GM19467 (cell line): ENCODE data around the gene MESD.

Source experiments
- ATAC-seq: cut with Tn5 transposase; IDR thresholded peaks from one replicate; pipeline ENCODE4 v1.9.1; 2021; ENCODE audit warnings: mild to moderate bottlenecking, moderate library complexity; ENCODE audit not compliant: unreplicated experiment

Gene MESD

GRCh38 chr15:80992006-80992405 is 2.4 kb upstream of the MESD start:
- ATAC-seq: no peak

GRCh38 chr15:80991421-80991820 is 1.8 kb upstream of the MESD start:
- ATAC-seq: no peak

GRCh38 chr15:80990955-80991354 is 1.3 kb upstream of the MESD start:
- no peak for ATAC-seq

GRCh38 chr15:80989081-80989517 is 520 bp downstream of the MESD start:
- no peak for ATAC-seq

GRCh38 chr15:80988148-80988796 is 1.3 kb downstream of the MESD start:
- ATAC-seq: no peak

GRCh38 chr15:80986487-80986886 is 3.1 kb downstream of the MESD start:
- no peak for ATAC-seq

GRCh38 chr15:80985981-80986380 is 3.6 kb downstream of the MESD start:
- ATAC-seq: no peak

GRCh38 chr15:80984856-80985255 is 4.8 kb downstream of the MESD start:
- no peak for ATAC-seq

GRCh38 chr15:80982839-80983238 is 6.8 kb downstream of the MESD start:
- ATAC-seq: no peak

GRCh38 chr15:80982205-80982604 is 7.4 kb downstream of the MESD start:
- no peak for ATAC-seq

GRCh38 chr15:80979538-80980200 is 9.9 kb downstream of the MESD start:
- ATAC-seq: no peak

- ATAC-seq: no peak
These were observed 10.8 kb downstream of the MESD start for GRCh38 chr15:80978685-80979329.

GRCh38 chr15:80977627-80978036 is 12.0 kb downstream of the MESD start:
- ATAC-seq: no peak

- no peak for ATAC-seq
These were observed 12.8 kb downstream of the MESD start for GRCh38 chr15:80976851-80977250.

GRCh38 chr15:80974914-80975313 is 14.7 kb downstream of the MESD start:
- ATAC-seq: no peak

- no peak for ATAC-seq
These were observed 17.3 kb downstream of the MESD start for GRCh38 chr15:80972276-80972675.

- ATAC-seq: no peak
These were observed 18.5 kb downstream of the MESD start for GRCh38 chr15:80971143-80971542.

- ATAC-seq: no peak
These were observed 19.0 kb downstream of the MESD start for GRCh38 chr15:80970658-80971057.

GRCh38 chr15:80970018-80970657 is 19.5 kb downstream of the MESD start:
- no peak for ATAC-seq

- no peak for ATAC-seq
These were observed 20.3 kb downstream of the MESD start for GRCh38 chr15:80969316-80969715.

- ATAC-seq: no peak
These were observed 21.6 kb downstream of the MESD start for GRCh38 chr15:80967991-80968510.
